Measurements from ENCODE around the gene TRIP12.
"Not testable (repeated sequence)": the region's sequence is repeated elsewhere in the genome, so short reads cannot be mapped to it uniquely, and the experiment has no call there.

Gene TRIP12

DNA sequence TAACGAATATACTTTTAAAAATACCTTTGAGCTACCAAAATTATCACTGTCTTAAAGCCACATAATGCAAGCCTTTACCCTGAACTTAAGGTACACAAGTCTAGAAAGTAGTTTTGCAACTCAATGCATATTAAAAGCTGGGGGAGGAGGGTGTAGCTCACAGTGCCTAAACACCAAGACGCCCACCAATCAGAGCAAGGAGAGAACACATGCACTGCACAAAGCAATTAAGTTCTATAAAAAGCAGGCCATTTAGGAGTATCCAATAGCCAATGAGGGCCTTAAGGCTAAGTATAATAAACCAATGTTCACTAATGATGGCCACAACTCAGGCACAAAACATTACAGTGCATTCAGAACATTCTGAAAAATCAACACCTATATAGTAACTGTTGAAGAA lies 16.2 kb downstream of the TRIP12 start:
- TF ChIP-seq, protein P1, sequence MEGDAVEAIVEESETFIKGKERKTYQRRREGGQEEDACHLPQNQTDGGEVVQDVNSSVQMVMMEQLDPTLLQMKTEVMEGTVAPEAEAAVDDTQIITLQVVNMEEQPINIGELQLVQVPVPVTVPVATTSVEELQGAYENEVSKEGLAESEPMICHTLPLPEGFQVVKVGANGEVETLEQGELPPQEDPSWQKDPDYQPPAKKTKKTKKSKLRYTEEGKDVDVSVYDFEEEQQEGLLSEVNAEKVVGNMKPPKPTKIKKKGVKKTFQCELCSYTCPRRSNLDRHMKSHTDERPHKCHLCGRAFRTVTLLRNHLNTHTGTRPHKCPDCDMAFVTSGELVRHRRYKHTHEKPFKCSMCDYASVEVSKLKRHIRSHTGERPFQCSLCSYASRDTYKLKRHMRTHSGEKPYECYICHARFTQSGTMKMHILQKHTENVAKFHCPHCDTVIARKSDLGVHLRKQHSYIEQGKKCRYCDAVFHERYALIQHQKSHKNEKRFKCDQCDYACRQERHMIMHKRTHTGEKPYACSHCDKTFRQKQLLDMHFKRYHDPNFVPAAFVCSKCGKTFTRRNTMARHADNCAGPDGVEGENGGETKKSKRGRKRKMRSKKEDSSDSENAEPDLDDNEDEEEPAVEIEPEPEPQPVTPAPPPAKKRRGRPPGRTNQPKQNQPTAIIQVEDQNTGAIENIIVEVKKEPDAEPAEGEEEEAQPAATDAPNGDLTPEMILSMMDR (IDR thresholded peaks at IDR 0.05; ENCODE audit: low read depth, low read length, missing control alignments) = no peak
- no peak overlapping the region for H3K4me3 ChIP-seq (ENCODE audit: low read depth, low read length)
- no peak for DNase-seq (ENCODE audit: low read depth)

DNA sequence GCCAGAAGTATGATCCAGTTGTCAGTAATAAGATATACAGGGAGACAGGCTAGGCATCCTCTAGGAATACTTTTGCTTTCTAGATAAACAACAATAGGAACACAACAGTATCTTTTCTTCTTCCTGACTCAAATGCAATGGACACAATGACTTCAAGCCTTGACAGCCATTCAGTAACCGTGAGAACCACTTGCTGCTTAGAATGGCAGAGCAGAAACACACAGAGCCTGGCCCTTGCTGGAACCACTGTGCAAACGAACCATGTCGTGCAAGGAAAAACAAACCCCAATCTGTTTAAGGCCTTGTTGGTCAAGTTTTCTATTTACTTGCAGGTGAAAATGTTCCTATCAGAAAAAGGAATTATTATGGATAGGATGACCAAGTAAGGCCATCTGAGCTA lies 18.8 kb downstream of the TRIP12 start:
- TF ChIP-seq, protein P1 (IDR thresholded peaks at IDR 0.05; ENCODE audit: low read depth, low read length, missing control alignments) = no peak
- H3K4me3 ChIP-seq (ENCODE audit: low read depth, low read length) = no peak overlapping the region
- DNase-seq (ENCODE audit: low read depth) = no peak

DNA sequence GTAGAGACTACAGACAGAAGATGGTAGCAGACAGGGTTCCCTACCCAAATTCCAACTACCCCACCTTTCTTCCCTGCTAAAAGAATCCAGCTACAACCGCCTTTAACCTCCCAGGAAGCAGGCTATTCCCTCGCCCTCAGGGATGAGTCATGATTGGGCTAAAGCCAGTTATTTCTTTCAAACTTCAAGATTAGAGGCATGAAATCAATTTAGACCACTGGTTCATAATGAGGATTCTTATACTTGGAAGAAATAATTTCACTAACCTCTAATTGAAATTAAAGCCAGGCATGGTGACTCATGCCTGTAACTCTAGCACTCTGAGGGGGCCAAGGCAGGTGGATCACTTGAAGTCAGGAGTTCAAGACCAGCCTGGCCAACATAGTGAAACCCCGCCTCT lies 20.0 kb downstream of the TRIP12 start:
- no peak overlapping the region for H3K4me3 ChIP-seq (ENCODE audit: low read depth, low read length)
- TF ChIP-seq, protein P1 (IDR thresholded peaks at IDR 0.05; ENCODE audit: low read depth, low read length, missing control alignments) = no peak
- no peak for DNase-seq (ENCODE audit: low read depth)

DNA sequence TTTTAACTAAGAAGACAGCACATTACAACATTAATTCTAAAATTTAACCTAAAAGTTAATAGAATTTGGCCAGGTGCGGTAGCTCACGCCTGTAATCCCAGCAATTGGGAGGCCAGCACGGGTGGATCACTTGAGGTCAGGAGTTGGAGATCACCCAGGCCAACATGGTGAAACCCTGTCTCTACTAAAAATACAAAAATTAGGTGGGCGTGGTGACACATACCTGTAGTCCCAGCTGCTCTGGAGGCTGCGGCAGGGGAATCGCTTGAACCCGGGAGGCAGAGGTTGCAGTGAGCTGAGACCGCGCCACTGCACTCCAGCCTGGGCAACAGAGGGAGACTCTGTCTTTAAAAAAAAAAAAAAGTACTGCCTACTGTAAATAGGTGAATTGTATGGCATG lies 21.3 kb downstream of the TRIP12 start:
- not testable (repeated sequence) for H3K4me3 ChIP-seq (ENCODE audit: low read depth, low read length); DNase-seq (ENCODE audit: low read depth)

DNA sequence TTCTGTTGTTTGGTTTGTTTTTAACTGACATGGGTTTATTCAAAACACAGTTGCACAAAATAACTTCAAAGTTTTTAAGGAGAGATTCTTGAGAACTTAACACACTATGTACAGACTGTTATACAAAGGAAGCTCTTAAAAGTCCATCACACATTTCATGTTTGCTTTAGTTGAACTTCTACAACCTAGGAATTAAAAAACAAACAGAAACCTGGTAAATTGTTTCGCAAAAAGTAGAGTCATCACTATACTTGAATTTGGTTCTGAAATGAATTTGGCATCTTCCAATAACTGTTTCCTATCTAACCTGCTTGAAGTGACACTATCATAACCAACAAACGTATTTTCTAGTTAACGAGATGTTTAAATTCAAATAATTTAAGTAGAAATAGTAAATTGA lies 21.8 kb downstream of the TRIP12 start:
- TF ChIP-seq, protein P1 (IDR thresholded peaks at IDR 0.05; ENCODE audit: low read depth, low read length, missing control alignments) = no peak
- no peak for DNase-seq (ENCODE audit: low read depth)
- H3K4me3 ChIP-seq (ENCODE audit: low read depth, low read length) = no peak overlapping the region

DNA sequence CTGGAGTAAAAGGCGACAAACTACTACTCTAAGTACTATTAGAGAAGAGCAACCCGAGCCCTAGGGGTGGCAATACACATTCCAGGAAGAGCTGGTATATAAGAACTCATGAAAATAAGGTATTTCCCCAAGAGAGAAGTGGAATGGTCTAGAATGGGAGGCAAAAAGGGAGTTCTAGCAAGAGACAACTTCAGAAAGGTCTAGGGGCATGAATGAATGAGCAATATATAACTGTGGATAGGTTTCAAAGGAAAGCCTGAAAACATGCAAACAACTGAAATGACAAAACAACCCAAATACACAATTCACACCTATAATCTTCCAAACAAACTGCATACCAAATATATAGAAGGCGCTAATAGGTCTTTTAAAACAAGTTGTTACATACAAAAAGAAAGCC lies 22.2 kb downstream of the TRIP12 start:
- TF ChIP-seq, protein P1 (IDR thresholded peaks at IDR 0.05; ENCODE audit: low read depth, low read length, missing control alignments) = no peak
- H3K4me3 ChIP-seq (ENCODE audit: low read depth, low read length) = no peak overlapping the region

DNA sequence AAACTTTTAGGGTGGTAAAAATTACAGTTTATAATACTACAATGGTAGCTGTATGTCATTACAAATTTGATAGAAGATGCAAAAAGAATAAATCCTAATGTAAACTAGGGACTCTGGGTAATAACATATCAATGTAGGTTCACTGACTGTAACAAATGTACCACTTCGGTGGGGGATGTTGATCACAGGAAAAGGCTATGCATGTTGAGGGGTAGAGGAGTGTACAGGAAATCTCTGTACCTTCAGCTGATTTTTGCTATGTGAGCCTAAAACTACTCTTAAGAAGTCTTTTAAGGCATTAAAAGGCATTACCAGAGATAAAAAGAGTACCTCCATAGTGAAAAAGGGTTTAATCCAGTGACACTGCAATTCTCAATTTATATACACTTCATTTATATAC lies 25.0 kb downstream of the TRIP12 start:
- TF ChIP-seq, protein P1 (IDR thresholded peaks at IDR 0.05; ENCODE audit: low read depth, low read length, missing control alignments) = no peak
- no peak overlapping the region for H3K4me3 ChIP-seq (ENCODE audit: low read depth, low read length)

More for the DNA sequence above, 22.2 kb downstream of the TRIP12 start:
- no peak for DNase-seq (ENCODE audit: low read depth)

DNA sequence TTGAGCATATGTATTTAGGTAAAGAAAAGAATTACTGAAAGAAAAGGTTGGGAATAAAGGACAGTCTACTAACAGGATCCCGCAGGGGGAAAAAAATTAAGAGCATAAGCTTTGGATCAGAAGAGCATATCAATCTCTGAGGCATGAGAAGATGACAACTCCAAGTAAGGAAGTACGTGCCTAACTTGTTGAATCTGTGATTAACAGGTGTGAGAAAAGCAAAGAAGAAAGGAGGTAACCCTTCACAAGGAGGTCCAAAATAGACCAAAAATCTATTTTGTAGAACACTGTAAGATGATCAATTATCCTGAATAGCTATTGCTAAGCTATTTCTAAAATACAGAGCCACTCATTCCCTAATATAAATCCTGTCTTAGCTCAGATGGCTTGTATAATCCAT lies 32.8 kb downstream of the TRIP12 start:
- TF ChIP-seq, protein P1 (IDR thresholded peaks at IDR 0.05; ENCODE audit: low read depth, low read length, missing control alignments) = no peak
- no peak for DNase-seq (ENCODE audit: low read depth)
- no peak overlapping the region for H3K4me3 ChIP-seq (ENCODE audit: low read depth, low read length)

More for the DNA sequence above, 25.0 kb downstream of the TRIP12 start:
- no peak for DNase-seq (ENCODE audit: low read depth)
